ENCODE data around the gene PHF11.

The PHF11 gene

GRCh38 chr13:49530457-49530856 lies 34.7 kb downstream of the PHF11 start:
- Histone ChIP-seq H3K9me3 (replicated peaks in 1 of 11) (peaks cover 0 to 3% (median 0%) of the 10 kb centered on the region in 11 experiments; a peak in 1 of 22 replicates), H3K36me3 (peaks cover 14 to 52% (median 36%) of the 10 kb centered on the region in 11 experiments; a peak in 17 of 22 replicates), H3K9ac (peak overlapping the region; percentile 23 to 85 (median 67); a peak in 19 of 22 replicates), H3K27ac (peak overlapping the region; percentile 56 to 96 (median 85); a peak in 21 of 22 replicates), H3K27me3 (no peaks in the 10 kb centered on the region), H3K4me3 (peak overlapping the region in 2 of 10 experiments; percentile 17 to 39; a peak in 2 of 20 replicates), H3K4me1 (peaks cover 72 to 89% (median 88%) of the 10 kb centered on the region in 10 experiments), H4K20me1 (no peaks in the 10 kb centered on the region), H3K4me2 (peak overlapping the region; percentile 65 to 88 (median 78))
- peak in 2 of 11 experiments; percentile 70 to 91; a peak in 4 of 22 replicates for TF ChIP-seq Cebpa-rat (IDR thresholded peaks at IDR 0.05)

- H3K4me1 ChIP-seq = peaks cover 77 to 99% (median 96%) of the 10 kb centered on the region in 10 experiments
- H3K4me3 ChIP-seq = no peak overlapping the region
- H4K20me1 ChIP-seq = no peaks in the 10 kb centered on the region
- peaks cover 0 to 3% (median 0%) of the 10 kb centered on the region in 11 experiments; a peak in 1 of 22 replicates for H3K9me3 ChIP-seq (replicated peaks in 1 of 11)
- H3K36me3 ChIP-seq = peaks cover 8 to 43% (median 23%) of the 10 kb centered on the region in 11 experiments; a peak in 15 of 22 replicates
- TF ChIP-seq Cebpa-rat (IDR thresholded peaks at IDR 0.05) = no peak
- peak overlapping the region in 10 of 11 experiments; percentile 2 to 96 (median 84); a peak in 16 of 22 replicates for H3K27ac ChIP-seq
- H3K9ac ChIP-seq = peak overlapping the region in 6 of 11 experiments; percentile 6 to 70 (median 56); a peak in 8 of 22 replicates
- H3K27me3 ChIP-seq = no peaks in the 10 kb centered on the region
- peak overlapping the region; percentile 66 to 84 (median 70) for H3K4me2 ChIP-seq
Observed at GRCh38 chr13:49532593-49532992, 36.8 kb downstream of the PHF11 start.

GRCh38 chr13:49533011-49533410 lies 37.3 kb downstream of the PHF11 start:
- H3K4me3 ChIP-seq = no peak overlapping the region
- H3K9me3 ChIP-seq (replicated peaks in 1 of 11) = peaks cover 0 to 3% (median 0%) of the 10 kb centered on the region in 11 experiments; a peak in 1 of 22 replicates
- H3K27me3 ChIP-seq = no peaks in the 10 kb centered on the region
- peak overlapping the region in 10 of 11 experiments; percentile 2 to 96 (median 84); a peak in 18 of 22 replicates for H3K27ac ChIP-seq
- peaks cover 8 to 47% (median 27%) of the 10 kb centered on the region in 11 experiments; a peak in 17 of 22 replicates for H3K36me3 ChIP-seq
- peaks cover 74 to 99% (median 94%) of the 10 kb centered on the region in 10 experiments for H3K4me1 ChIP-seq
- no peak for TF ChIP-seq Cebpa-rat (IDR thresholded peaks at IDR 0.05)
- H4K20me1 ChIP-seq = no peaks in the 10 kb centered on the region
- peak overlapping the region in 5 of 11 experiments; percentile 6 to 70 (median 58); a peak in 7 of 22 replicates for H3K9ac ChIP-seq
- H3K4me2 ChIP-seq = peak overlapping the region; percentile 66 to 84 (median 70); a peak in 21 of 22 replicates

- no peak for TF ChIP-seq Cebpa-rat (IDR thresholded peaks at IDR 0.05)
- H3K36me3 ChIP-seq = peaks cover 6 to 46% (median 30%) of the 10 kb centered on the region in 11 experiments; a peak in 17 of 22 replicates
- H3K9me3 ChIP-seq (replicated peaks in 1 of 11) = peaks cover 0 to 3% (median 0%) of the 10 kb centered on the region in 11 experiments; a peak in 1 of 22 replicates
- peak overlapping the region; percentile 9 to 96 (median 83); a peak in 21 of 22 replicates for H3K27ac ChIP-seq
- H3K9ac ChIP-seq = peak overlapping the region; percentile 15 to 70 (median 65); a peak in 19 of 22 replicates
- H3K27me3 ChIP-seq = no peaks in the 10 kb centered on the region
- peak overlapping the region; percentile 66 to 84 (median 71) for H3K4me2 ChIP-seq
- H4K20me1 ChIP-seq = no peaks in the 10 kb centered on the region
- H3K4me3 ChIP-seq = peak overlapping the region in 5 of 10 experiments; percentile 10 to 33 (median 19); a peak in 5 of 20 replicates
- H3K4me1 ChIP-seq = peaks cover 71 to 99% (median 94%) of the 10 kb centered on the region in 10 experiments
Observed at GRCh38 chr13:49533591-49534269, 38.0 kb downstream of the PHF11 start.

GRCh38 chr13:49536144-49536873 lies 40.6 kb downstream of the PHF11 start:
- no peak overlapping the region; a peak in 1 of 20 replicates for H3K4me3 ChIP-seq
- H3K36me3 ChIP-seq = peaks cover 4 to 47% (median 28%) of the 10 kb centered on the region in 11 experiments; a peak in 19 of 22 replicates
- H3K9me3 ChIP-seq (replicated peaks in 1 of 11) = no peaks in the 10 kb centered on the region
- peak overlapping the region in 2 of 11 experiments; percentile 7 to 47; a peak in 3 of 22 replicates for H3K9ac ChIP-seq
- H3K4me2 ChIP-seq = peak overlapping the region; percentile 38 to 84 (median 56)
- TF ChIP-seq Cebpa-rat (IDR thresholded peaks at IDR 0.05) = no peak
- H3K27me3 ChIP-seq = no peaks in the 10 kb centered on the region
- peak overlapping the region in 9 of 11 experiments; percentile 3 to 96 (median 29); a peak in 11 of 22 replicates for H3K27ac ChIP-seq
- no peaks in the 10 kb centered on the region for H4K20me1 ChIP-seq
- H3K4me1 ChIP-seq = peaks cover 71 to 100% (median 94%) of the 10 kb centered on the region in 10 experiments

- Histone ChIP-seq H4K20me1 (no peaks in the 10 kb centered on the region), H3K27ac (peak overlapping the region in 4 of 11 experiments; percentile 73 to 96 (median 76); a peak in 8 of 22 replicates), H3K36me3 (peaks cover 19 to 68% (median 45%) of the 10 kb centered on the region in 11 experiments), H3K4me1 (peaks cover 54 to 93% (median 76%) of the 10 kb centered on the region in 10 experiments), H3K27me3 (no peaks in the 10 kb centered on the region), H3K4me2 (peak overlapping the region in 5 of 11 experiments; percentile 6 to 84 (median 20); a peak in 6 of 22 replicates), H3K4me3 (no peak overlapping the region), H3K9ac (no peak overlapping the region), H3K9me3 (replicated peaks in 1 of 11) (no peaks in the 10 kb centered on the region)
- TF ChIP-seq Cebpa-rat (IDR thresholded peaks at IDR 0.05) = no peak
Observed at GRCh38 chr13:49538404-49538803, 42.7 kb downstream of the PHF11 start.

- peaks cover 28 to 77% (median 54%) of the 10 kb centered on the region in 11 experiments for H3K36me3 ChIP-seq
- H3K4me2 ChIP-seq = peak overlapping the region; percentile 64 to 87 (median 76); a peak in 21 of 22 replicates
- H3K9ac ChIP-seq = peak overlapping the region in 9 of 11 experiments; percentile 3 to 74 (median 38); a peak in 15 of 22 replicates
- H3K4me3 ChIP-seq = no peak overlapping the region
- TF ChIP-seq Cebpa-rat (IDR thresholded peaks at IDR 0.05) = no peak
- no peaks in the 10 kb centered on the region for H4K20me1 ChIP-seq
- H3K27ac ChIP-seq = peak overlapping the region in 10 of 11 experiments; percentile 10 to 96 (median 70); a peak in 17 of 22 replicates
- no peaks in the 10 kb centered on the region for H3K27me3 ChIP-seq
- H3K4me1 ChIP-seq = peaks cover 45 to 84% (median 67%) of the 10 kb centered on the region in 10 experiments
- no peaks in the 10 kb centered on the region for H3K9me3 ChIP-seq (replicated peaks in 1 of 11)
Observed at GRCh38 chr13:49539313-49539712, 43.6 kb downstream of the PHF11 start.

GRCh38 chr13:49539746-49540145 lies 44.0 kb downstream of the PHF11 start:
- H3K4me3 ChIP-seq = no peak overlapping the region; a peak in 1 of 20 replicates
- H3K4me2 ChIP-seq = peak overlapping the region; percentile 64 to 87 (median 76)
- no peaks in the 10 kb centered on the region for H4K20me1 ChIP-seq
- H3K27ac ChIP-seq = peak overlapping the region in 9 of 11 experiments; percentile 13 to 96 (median 70); a peak in 16 of 22 replicates
- peaks cover 41 to 80% (median 63%) of the 10 kb centered on the region in 10 experiments for H3K4me1 ChIP-seq
- H3K27me3 ChIP-seq = no peaks in the 10 kb centered on the region
- H3K9ac ChIP-seq = peak overlapping the region in 8 of 11 experiments; percentile 24 to 74 (median 65); a peak in 11 of 22 replicates
- peaks cover 32 to 78% (median 58%) of the 10 kb centered on the region in 11 experiments for H3K36me3 ChIP-seq
- H3K9me3 ChIP-seq (replicated peaks in 1 of 11) = no peaks in the 10 kb centered on the region
- no peak for TF ChIP-seq Cebpa-rat (IDR thresholded peaks at IDR 0.05)
